ENCODE measurements around the gene RAPGEF2.
"Not testable (repeated sequence)": the region's sequence is repeated elsewhere in the genome, so short reads cannot be mapped to it uniquely, and the experiment has no call there.

The RAPGEF2 gene

GRCh38 chr4:159102622-159103383 is at the start of gene RAPGEF2:
RAPGEF2 (plus strand) TSS chr4:159103079; CDS start chr4:159104163, 1,084 bp downstream.
- DNase-seq, result peak; percentile 93

GRCh38 chr4:159055833-159056232 is 47.0 kb upstream of the RAPGEF2 start:
- DNase-seq, result no peak

- no peak for DNase-seq
These were observed 42.7 kb upstream of the RAPGEF2 start for GRCh38 chr4:159060161-159060560.

GRCh38 chr4:159062381-159062780 is 40.5 kb upstream of the RAPGEF2 start:
- no peak for DNase-seq

- no peak for DNase-seq
These were observed 37.2 kb upstream of the RAPGEF2 start for GRCh38 chr4:159065513-159066240.

- DNase-seq, result not testable (repeated sequence)
These were observed 34.7 kb upstream of the RAPGEF2 start for GRCh38 chr4:159068139-159068538.

GRCh38 chr4:159069922-159070321 is 33.0 kb upstream of the RAPGEF2 start:
- no peak for DNase-seq

GRCh38 chr4:159070742-159071141 is 32.1 kb upstream of the RAPGEF2 start:
- DNase-seq, result no peak

- DNase-seq, result no peak
These were observed 31.5 kb upstream of the RAPGEF2 start for GRCh38 chr4:159071178-159071968.

GRCh38 chr4:159071969-159072765 is 30.7 kb upstream of the RAPGEF2 start:
- no peak for DNase-seq

- DNase-seq, result no peak
These were observed 27.3 kb upstream of the RAPGEF2 start for GRCh38 chr4:159075531-159075932.

GRCh38 chr4:159077018-159077417 is 25.9 kb upstream of the RAPGEF2 start:
- DNase-seq, result not testable (repeated sequence)

- no peak for DNase-seq
These were observed 25.0 kb upstream of the RAPGEF2 start for GRCh38 chr4:159077702-159078495.

GRCh38 chr4:159079074-159079473 is 23.8 kb upstream of the RAPGEF2 start:
- no peak for DNase-seq

- DNase-seq, result no peak
These were observed 16.3 kb upstream of the RAPGEF2 start for GRCh38 chr4:159086606-159087005.

- DNase-seq, result no peak
These were observed 12.6 kb upstream of the RAPGEF2 start for GRCh38 chr4:159090255-159090654.

GRCh38 chr4:159094156-159094555 is 8.7 kb upstream of the RAPGEF2 start:
- not testable (repeated sequence) for DNase-seq

- no peak for DNase-seq
These were observed 6.4 kb upstream of the RAPGEF2 start for GRCh38 chr4:159096434-159096833.

- DNase-seq, result no peak
These were observed 5.7 kb upstream of the RAPGEF2 start for GRCh38 chr4:159097144-159097543.

- no peak for DNase-seq
These were observed 5.1 kb upstream of the RAPGEF2 start for GRCh38 chr4:159097785-159098184.

GRCh38 chr4:159098482-159099127 is 4.3 kb upstream of the RAPGEF2 start:
- no peak for DNase-seq

All from right forelimb (tissue), 1 donor.